ENCODE results near the gene PMCH. TPM values are rescaled to one million over a fixed set of nuclear protein-coding genes. Genes with fewer than 3 reads are reported as not detected.

Gene PMCH
- total and polyA plus RNA-seq, 2 of the 13 experiments (the other 11 are each of a cell fraction or from before 2014, with no cell fraction given), result not detected

DNA sequence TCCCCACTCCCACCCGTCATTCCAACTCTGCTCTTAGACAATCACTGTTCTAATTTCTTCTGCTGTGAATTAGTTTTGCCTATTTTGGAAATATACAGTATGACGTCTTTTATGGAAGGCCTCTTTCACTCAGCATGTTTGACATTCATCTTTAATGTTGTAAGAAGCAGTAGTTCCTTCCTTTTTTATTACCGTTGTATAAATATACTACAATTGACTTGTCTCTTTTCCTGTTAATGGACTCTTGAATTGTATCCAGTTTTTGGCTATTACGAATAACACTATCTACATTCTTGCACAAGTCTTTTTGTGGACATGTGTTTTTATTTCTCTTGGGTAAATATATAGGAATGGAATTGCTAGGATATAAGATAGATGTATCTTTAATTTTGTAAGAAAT, 4.9 kb upstream of the PMCH start:
- no peak overlapping the region for H2AFZ ChIP-seq (ENCODE audit: low read length)
- intact Hi-C loops (cut with micrococcal nuclease; ENCODE audit: unreplicated experiment) (no loop called here), in situ Hi-C loops (cut with HindIII; ENCODE audit: extremely low pct_ligation_motif_present, low pct_unique_long_range_greater_than_20kb) (no loop called here)
- no peak for ATAC-seq
- ChIA-PET POLR2A (no interaction called here), CTCF (ENCODE audit: low intra/inter-chr PET ratio, low total read pairs) (no interaction called here)
- no peaks in the 10 kb centered on the region for H3K4me1 ChIP-seq (ENCODE audit: insufficient read depth, low read length)
- H3K4me2 ChIP-seq (ENCODE audit: low read depth, low read length), result no peak overlapping the region
- H3K79me2 ChIP-seq (ENCODE audit: insufficient read depth, low read length), result no peaks in the 10 kb centered on the region
- H3K27ac ChIP-seq (ENCODE audit: extremely low read length, insufficient read depth, low read length), result no peak overlapping the region
- no peaks in the 10 kb centered on the region for H3K36me3 ChIP-seq (replicated peaks in 1 of 2; ENCODE audit: control insufficient read depth in 1 of 2, insufficient read depth in 2 of 2, low read length in 2 of 2)
- H3K27me3 ChIP-seq (ENCODE audit: control insufficient read depth in 1 of 2, insufficient read depth in 2 of 2, low read length in 2 of 2), result no peaks in the 10 kb centered on the region
- H3K4me3 ChIP-seq (replicated peaks in 1 of 3; ENCODE audit: insufficient read depth in 1 of 3, low read depth in 2 of 3, low read length in 3 of 3), result no peak overlapping the region
- no TSS peak for BruUV-seq (replicated peaks)
- H4K20me1 ChIP-seq (ENCODE audit: insufficient read depth, low read length), result no peaks in the 10 kb centered on the region
- no peaks in the 10 kb centered on the region for H3K9me3 ChIP-seq (ENCODE audit: low read length)
- H3K9ac ChIP-seq (ENCODE audit: insufficient read depth, low read depth, low read length), result no peak overlapping the region
- FAIRE-seq, result no peak
- no peak for DNase-seq (ENCODE audit: low spot score)
- WGBS (ENCODE audit: low lambda C conversion rate), result 96% methylated on average over 4 of the region's 4 CpGs
- TF ChIP-seq NBN (conservative IDR thresholded peaks at IDR 0.05) (no peak), HDAC2 (CRISPR knock-in tag; IDR thresholded peaks at IDR 0.05) (no peak), YEATS2 (CRISPR knock-in tag; IDR thresholded peaks at IDR 0.05; ENCODE audit: borderline replicate concordance) (no peak), GTF3A (CRISPR knock-in tag; conservative IDR thresholded peaks at IDR 0.05) (no peak), ZSCAN31 (CRISPR knock-in tag; IDR thresholded peaks at IDR 0.05; ENCODE audit: low read depth) (no peak), ZBTB20 (CRISPR knock-in tag; IDR thresholded peaks at IDR 0.05; ENCODE audit: borderline replicate concordance, low read depth) (no peak), ZNF367 (CRISPR knock-in tag; IDR thresholded peaks at IDR 0.05; ENCODE audit: borderline replicate concordance) (no peak)
- TF ChIP-seq, protein P1, sequence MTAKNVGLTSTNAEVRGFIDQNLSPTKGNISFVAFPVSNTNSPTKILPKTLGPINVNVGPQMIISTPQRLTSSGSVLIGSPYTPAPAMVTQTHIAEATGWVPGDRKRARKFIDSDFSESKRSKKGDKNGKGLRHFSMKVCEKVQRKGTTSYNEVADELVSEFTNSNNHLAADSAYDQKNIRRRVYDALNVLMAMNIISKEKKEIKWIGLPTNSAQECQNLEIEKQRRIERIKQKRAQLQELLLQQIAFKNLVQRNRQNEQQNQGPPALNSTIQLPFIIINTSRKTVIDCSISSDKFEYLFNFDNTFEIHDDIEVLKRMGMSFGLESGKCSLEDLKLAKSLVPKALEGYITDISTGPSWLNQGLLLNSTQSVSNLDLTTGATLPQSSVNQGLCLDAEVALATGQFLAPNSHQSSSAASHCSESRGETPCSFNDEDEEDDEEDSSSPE (CRISPR knock-in tag; IDR thresholded peaks at IDR 0.05), result no peak
- TF ChIP-seq, protein P2, sequence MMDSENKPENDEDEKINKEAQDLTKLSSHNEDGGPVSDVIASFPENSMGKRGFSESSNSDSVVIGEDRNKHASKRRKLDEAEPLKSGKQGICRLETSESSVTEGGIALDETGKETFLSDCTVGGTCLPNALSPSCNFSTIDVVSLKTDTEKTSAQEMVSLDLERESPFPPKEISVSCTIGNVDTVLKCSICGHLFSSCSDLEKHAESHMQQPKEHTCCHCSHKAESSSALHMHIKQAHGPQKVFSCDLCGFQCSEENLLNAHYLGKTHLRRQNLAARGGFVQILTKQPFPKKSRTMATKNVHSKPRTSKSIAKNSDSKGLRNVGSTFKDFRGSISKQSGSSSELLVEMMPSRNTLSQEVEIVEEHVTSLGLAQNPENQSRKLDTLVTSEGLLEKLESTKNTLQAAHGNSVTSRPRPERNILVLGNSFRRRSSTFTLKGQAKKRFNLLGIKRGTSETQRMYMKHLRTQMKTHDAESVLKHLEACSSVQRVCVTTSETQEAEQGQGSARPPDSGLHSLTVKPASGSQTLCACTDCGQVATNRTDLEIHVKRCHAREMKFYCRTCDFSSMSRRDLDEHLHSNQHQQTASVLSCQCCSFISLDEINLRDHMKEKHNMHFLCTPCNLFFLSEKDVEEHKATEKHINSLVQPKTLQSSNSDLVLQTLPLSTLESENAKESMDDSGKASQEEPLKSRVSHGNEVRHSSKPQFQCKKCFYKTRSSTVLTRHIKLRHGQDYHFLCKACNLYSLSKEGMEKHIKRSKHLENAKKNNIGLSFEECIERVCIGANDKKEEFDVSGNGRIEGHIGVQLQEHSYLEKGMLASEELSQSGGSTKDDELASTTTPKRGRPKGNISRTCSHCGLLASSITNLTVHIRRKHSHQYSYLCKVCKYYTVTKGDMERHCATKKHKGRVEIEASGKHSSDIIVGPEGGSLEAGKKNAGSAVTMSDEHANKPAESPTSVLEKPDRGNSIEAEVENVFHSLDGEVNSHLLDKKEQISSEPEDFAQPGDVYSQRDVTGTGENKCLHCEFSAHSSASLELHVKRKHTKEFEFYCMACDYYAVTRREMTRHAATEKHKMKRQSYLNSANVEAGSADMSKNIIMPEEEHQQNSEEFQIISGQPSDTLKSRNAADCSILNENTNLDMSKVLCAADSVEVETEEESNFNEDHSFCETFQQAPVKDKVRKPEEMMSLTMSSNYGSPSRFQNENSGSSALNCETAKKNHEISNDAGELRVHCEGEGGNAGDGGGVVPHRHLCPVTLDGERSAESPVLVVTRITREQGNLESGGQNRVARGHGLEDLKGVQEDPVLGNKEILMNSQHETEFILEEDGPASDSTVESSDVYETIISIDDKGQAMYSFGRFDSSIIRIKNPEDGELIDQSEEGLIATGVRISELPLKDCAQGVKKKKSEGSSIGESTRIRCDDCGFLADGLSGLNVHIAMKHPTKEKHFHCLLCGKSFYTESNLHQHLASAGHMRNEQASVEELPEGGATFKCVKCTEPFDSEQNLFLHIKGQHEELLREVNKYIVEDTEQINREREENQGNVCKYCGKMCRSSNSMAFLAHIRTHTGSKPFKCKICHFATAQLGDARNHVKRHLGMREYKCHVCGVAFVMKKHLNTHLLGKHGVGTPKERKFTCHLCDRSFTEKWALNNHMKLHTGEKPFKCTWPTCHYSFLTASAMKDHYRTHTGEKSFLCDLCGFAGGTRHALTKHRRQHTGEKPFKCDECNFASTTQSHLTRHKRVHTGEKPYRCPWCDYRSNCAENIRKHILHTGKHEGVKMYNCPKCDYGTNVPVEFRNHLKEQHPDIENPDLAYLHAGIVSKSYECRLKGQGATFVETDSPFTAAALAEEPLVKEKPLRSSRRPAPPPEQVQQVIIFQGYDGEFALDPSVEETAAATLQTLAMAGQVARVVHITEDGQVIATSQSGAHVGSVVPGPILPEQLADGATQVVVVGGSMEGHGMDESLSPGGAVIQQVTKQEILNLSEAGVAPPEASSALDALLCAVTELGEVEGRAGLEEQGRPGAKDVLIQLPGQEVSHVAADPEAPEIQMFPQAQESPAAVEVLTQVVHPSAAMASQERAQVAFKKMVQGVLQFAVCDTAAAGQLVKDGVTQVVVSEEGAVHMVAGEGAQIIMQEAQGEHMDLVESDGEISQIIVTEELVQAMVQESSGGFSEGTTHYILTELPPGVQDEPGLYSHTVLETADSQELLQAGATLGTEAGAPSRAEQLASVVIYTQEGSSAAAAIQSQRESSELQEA (CRISPR knock-in tag; IDR thresholded peaks at IDR 0.05; ENCODE audit: not compliant biosample characterization), result no peak
- TF ChIP-seq, protein P3, sequence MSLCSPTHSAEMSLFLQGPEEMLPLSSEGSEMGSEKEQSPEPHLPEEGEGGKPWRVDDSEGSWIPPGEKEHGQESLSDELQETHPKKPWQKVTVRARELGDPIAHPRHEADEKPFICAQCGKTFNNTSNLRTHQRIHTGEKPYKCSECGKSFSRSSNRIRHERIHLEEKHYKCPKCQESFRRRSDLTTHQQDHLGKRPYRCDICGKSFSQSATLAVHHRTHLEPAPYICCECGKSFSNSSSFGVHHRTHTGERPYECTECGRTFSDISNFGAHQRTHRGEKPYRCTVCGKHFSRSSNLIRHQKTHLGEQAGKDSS (CRISPR knock-in tag; IDR thresholded peaks at IDR 0.05; ENCODE audit: borderline replicate concordance, low read depth), result no peak
- TF ChIP-seq, protein P4, sequence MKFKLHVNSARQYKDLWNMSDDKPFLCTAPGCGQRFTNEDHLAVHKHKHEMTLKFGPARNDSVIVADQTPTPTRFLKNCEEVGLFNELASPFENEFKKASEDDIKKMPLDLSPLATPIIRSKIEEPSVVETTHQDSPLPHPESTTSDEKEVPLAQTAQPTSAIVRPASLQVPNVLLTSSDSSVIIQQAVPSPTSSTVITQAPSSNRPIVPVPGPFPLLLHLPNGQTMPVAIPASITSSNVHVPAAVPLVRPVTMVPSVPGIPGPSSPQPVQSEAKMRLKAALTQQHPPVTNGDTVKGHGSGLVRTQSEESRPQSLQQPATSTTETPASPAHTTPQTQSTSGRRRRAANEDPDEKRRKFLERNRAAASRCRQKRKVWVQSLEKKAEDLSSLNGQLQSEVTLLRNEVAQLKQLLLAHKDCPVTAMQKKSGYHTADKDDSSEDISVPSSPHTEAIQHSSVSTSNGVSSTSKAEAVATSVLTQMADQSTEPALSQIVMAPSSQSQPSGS (CRISPR knock-in tag; IDR thresholded peaks at IDR 0.05), result no peak
- TF ChIP-seq, protein P5, sequence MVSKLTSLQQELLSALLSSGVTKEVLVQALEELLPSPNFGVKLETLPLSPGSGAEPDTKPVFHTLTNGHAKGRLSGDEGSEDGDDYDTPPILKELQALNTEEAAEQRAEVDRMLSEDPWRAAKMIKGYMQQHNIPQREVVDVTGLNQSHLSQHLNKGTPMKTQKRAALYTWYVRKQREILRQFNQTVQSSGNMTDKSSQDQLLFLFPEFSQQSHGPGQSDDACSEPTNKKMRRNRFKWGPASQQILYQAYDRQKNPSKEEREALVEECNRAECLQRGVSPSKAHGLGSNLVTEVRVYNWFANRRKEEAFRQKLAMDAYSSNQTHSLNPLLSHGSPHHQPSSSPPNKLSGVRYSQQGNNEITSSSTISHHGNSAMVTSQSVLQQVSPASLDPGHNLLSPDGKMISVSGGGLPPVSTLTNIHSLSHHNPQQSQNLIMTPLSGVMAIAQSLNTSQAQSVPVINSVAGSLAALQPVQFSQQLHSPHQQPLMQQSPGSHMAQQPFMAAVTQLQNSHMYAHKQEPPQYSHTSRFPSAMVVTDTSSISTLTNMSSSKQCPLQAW (CRISPR knock-in tag; IDR thresholded peaks at IDR 0.05), result no peak
